K562 (cell line): ENCODE data around the gene RBM28. TPM values are rescaled to one million over a fixed set of nuclear protein-coding genes. Genes with fewer than 3 reads are reported as not detected.

Experiments
- ATAC-seq: fragments of 200-7000 bp; cut with Tn5 transposase; 3 replicates; pipeline ENCODE4 v1.9.1; 2020; ENCODE audit warnings: moderate library complexity
- BruUV-seq: library from RNA; stranded (reverse); fragments of 400-500 nt; replicated peaks from 2 replicates; lab custom pipeline; 2021; lab: Mats Ljungman, UMichigan
- CTCF ChIA-PET: fragments of 300-600 bp; formaldehyde crosslinking; extraction: SDS; loops from one replicate; lab custom pipeline; 2021; ENCODE audit warnings: low intra/inter-chr PET ratio; lab: Yijun Ruan, JAX
- POLR2A ChIA-PET: fragments of 300-600, 350-650 bp; sonication (Branson Sonifier 250); formaldehyde crosslinking; extraction: SDS; loops from one replicate; lab custom pipeline; 2021; ENCODE audit warnings: antibody characterized with exemption, inconsistent platforms; lab: Yijun Ruan, JAX
- DNase-seq, 4 experiments: peaks; one replicate each; pipeline versions ENCODE4 v3.0.0 to v3.0.0-alpha.2; 2011 to 2018; ENCODE audit warnings: low spot score in 3 of 4, mixed read lengths in 3 of 4; ENCODE audit errors: extremely low read depth in 1 of 4
- FAIRE-seq: peaks from 2 replicates; lab custom pipeline; 2011; peaks lifted over from hg19 to GRCh38; lab: Jason Lieb, UNC
- H2AFZ ChIP-seq: 2 replicates; pipeline ENCODE4 v1.6.0; 2011; ENCODE audit warnings: low read depth, low read length, control low read depth, inconsistent platforms
- H3K27ac ChIP-seq: fragments of 200-600 bp; 3 replicates; pipeline ENCODE4 v1.8.0; 2011; ENCODE audit warnings: low read depth, mild to moderate bottlenecking, control low read depth, inconsistent platforms, low read length, moderate library complexity, mixed read lengths; ENCODE audit errors: extremely low read depth
- H3K27me3 ChIP-seq, 2 experiments: fragments of 300-600 bp in 1 of 2; 2 replicates in 1 of 2; 3 replicates in 1 of 2; pipeline versions ENCODE4 v1.6.0 to v1.8.0; 2011; ENCODE audit warnings: inconsistent platforms in 2 of 2, low read length in 2 of 2, mild to moderate bottlenecking in 1 of 2, mixed read lengths in 1 of 2, moderate library complexity in 1 of 2; ENCODE audit not compliant: control insufficient read depth in 2 of 2, insufficient read depth in 2 of 2
- H3K36me3 ChIP-seq: fragments of 300-600 bp; 3 replicates; pipeline ENCODE4 v1.8.0; 2011; ENCODE audit warnings: mild to moderate bottlenecking, low read length, inconsistent platforms; ENCODE audit not compliant: control insufficient read depth, insufficient read depth
- H3K4me1 ChIP-seq, 2 experiments: fragments of 200-600 bp in 1 of 2; replicated peaks in 1 of 2; 2 replicates in 1 of 2; 3 replicates in 1 of 2; pipeline versions ENCODE4 v1.5.1 to v1.8.0; 2011; ENCODE audit warnings: inconsistent platforms in 2 of 2, low read length in 2 of 2, mild to moderate bottlenecking in 1 of 2, mixed read lengths in 1 of 2, moderate library complexity in 1 of 2; ENCODE audit not compliant: control insufficient read depth in 2 of 2, insufficient read depth in 2 of 2
- H3K4me2 ChIP-seq: 2 replicates; pipeline ENCODE4 v1.6.1; 2011; ENCODE audit warnings: low read length, control low read depth, inconsistent platforms, mixed read lengths; ENCODE audit not compliant: insufficient read depth
- H3K4me3 ChIP-seq: fragments of 200-600 bp; sonication (generic), shearing (Covaris generic); 2 replicates; pipeline ENCODE4 v1.5.1; 2016; ENCODE audit warnings: control low read depth, inconsistent platforms
- H3K79me2 ChIP-seq: fragments of 200-600 bp; 3 replicates; pipeline ENCODE4 v1.8.0; 2011; ENCODE audit warnings: low read length, inconsistent platforms; ENCODE audit not compliant: control insufficient read depth, insufficient read depth
- H3K9ac ChIP-seq, 2 experiments: 2 replicates each; pipeline versions ENCODE4 v1.6.0 to v1.6.1; 2011; ENCODE audit warnings: low read depth in 2 of 2, low read length in 2 of 2, control low read depth in 1 of 2, inconsistent platforms in 1 of 2, mild to moderate bottlenecking in 1 of 2, mixed read lengths in 1 of 2; ENCODE audit not compliant: insufficient read depth in 1 of 2
- H3K9me1 ChIP-seq: one replicate; pipeline ENCODE4 v1.6.0; 2011; ENCODE audit warnings: inconsistent platforms, mild to moderate bottlenecking, low read length, moderate library complexity; ENCODE audit not compliant: control insufficient read depth, insufficient read depth
- H3K9me3 ChIP-seq: replicated peaks from 2 replicates; pipeline ENCODE4 v1.5.1; 2011; ENCODE audit warnings: low read depth, low read length, inconsistent platforms; ENCODE audit not compliant: control insufficient read depth, insufficient read depth
- H4K20me1 ChIP-seq: replicated peaks from 2 replicates; pipeline ENCODE4 v1.6.1; 2011; ENCODE audit warnings: low read length, inconsistent platforms, mixed read lengths; ENCODE audit not compliant: control insufficient read depth, insufficient read depth
- DIDO1 ChIP-seq: fragments of 450-650 bp; IDR thresholded peaks from 2 replicates; pipeline ENCODE4 v1.6.1; 2016; ENCODE audit warnings: low read depth, missing biosample characterization, missing genetic modification characterization
- HNRNPK ChIP-seq: fragments of 200-400 bp; formaldehyde crosslinking; IDR thresholded peaks from one replicate; pipeline ENCODE4 v1.6.1; 2018; ENCODE audit warnings: mild to moderate bottlenecking, low read depth, low read length; ENCODE audit not compliant: poor library complexity, severe bottlenecking
- MIER1 ChIP-seq: fragments of 450-650 bp; IDR thresholded peaks from 2 replicates; pipeline ENCODE4 v1.6.1; 2016; ENCODE audit warnings: antibody characterized with exemption, mild to moderate bottlenecking, low read depth
- MXI1 ChIP-seq: IDR thresholded peaks from 2 replicates; pipeline ENCODE4 v1.6.1; 2011; ENCODE audit warnings: low read depth, mild to moderate bottlenecking, improper control_type of control experiment, low read length
- MYBL2 ChIP-seq, 2 experiments: fragments of 450-650 bp in 1 of 2; sonication (generic) in 1 of 2; formaldehyde crosslinking in 1 of 2; IDR thresholded peaks; 2 replicates each; pipeline versions ENCODE4 v1.6.1 to v1.8.1; 2017 to 2022; ENCODE audit warnings: borderline replicate concordance in 1 of 2, inconsistent platforms in 1 of 2, low read depth in 1 of 2, mild to moderate bottlenecking in 1 of 2, missing genetic modification reagents in 1 of 2, moderate library complexity in 1 of 2
- NELFE ChIP-seq: IDR thresholded peaks from 2 replicates; pipeline ENCODE4 v1.6.1; 2011; ENCODE audit warnings: mild to moderate bottlenecking; ENCODE audit not compliant: insufficient read depth, insufficient read length
- NFIC ChIP-seq: fragments of 450-650 bp; IDR thresholded peaks from 2 replicates; pipeline ENCODE4 v1.6.1; 2017; ENCODE audit warnings: mild to moderate bottlenecking, inconsistent platforms
- POLR2G ChIP-seq: fragments of 200-400 bp; formaldehyde crosslinking; IDR thresholded peaks from 2 replicates; pipeline ENCODE4 v1.6.1; 2017; ENCODE audit warnings: low read depth, mild to moderate bottlenecking, antibody characterized with exemption, low read length, moderate library complexity
- SMAD3 ChIP-seq: fragments of 450-650 bp; formaldehyde crosslinking; conservative IDR thresholded peaks from 2 replicates; pipeline ENCODE4 v1.4.0; 2020; ENCODE audit warnings: mild to moderate bottlenecking
- STAG1 ChIP-seq: sonication (generic); formaldehyde crosslinking; IDR thresholded peaks from 2 replicates; pipeline ENCODE4 v1.5.0; 2020; ENCODE audit warnings: missing genetic modification reagents, borderline replicate concordance
- TOE1 ChIP-seq, 2 experiments: fragments of 450-650 bp in 1 of 2; sonication (generic) in 1 of 2; formaldehyde crosslinking in 1 of 2; IDR thresholded peaks; 2 replicates each; pipeline versions ENCODE4 v1.7.1 to v1.8.0; 2016 to 2022; ENCODE audit warnings: borderline replicate concordance in 2 of 2, mild to moderate bottlenecking in 2 of 2, antibody characterized with exemption in 1 of 2, inconsistent platforms in 1 of 2, low read depth in 1 of 2, missing genetic modification reagents in 1 of 2, moderate library complexity in 1 of 2
- ZNF12 ChIP-seq: sonication (generic); formaldehyde crosslinking; IDR thresholded peaks from 2 replicates; pipeline ENCODE4 v1.4.0; 2020; ENCODE audit warnings: mild to moderate bottlenecking, missing genetic modification reagents
- WGBS: fragments of 100-300 bp; shearing (Covaris generic); methylation state at CpG from one replicate; pipeline ENCODE4 v1.1.6; 2016; ENCODE audit warnings: low coverage, mixed read lengths; ENCODE audit not compliant: insufficient coverage; ENCODE audit errors: missing lambda C conversion rate; 5-methylcytosine and 5-hydroxymethylcytosine counted together
- in situ Hi-C: fragments of 300-500 bp; cut with MboI; formaldehyde crosslinking; loops from 4 replicates; pipeline ENCODE4 v1.15.0; 2018; ENCODE audit warnings: inconsistent platforms, mixed read lengths
- intact Hi-C: fragments of 100-400 bp; cut with micrococcal nuclease; formaldehyde crosslinking; loops from 2 replicates; pipeline ENCODE4 v1.14.2; 2022
- polyA plus RNA-seq, 8 experiments: library from polyadenylated mRNA; depleted of rRNA in 4 of 8; stranded (reverse) in 5 of 8; unstranded in 3 of 8; fragments of >200 nt; fragmentation: Nextera tagmentation in 2 of 8; fragmentation: Illumina TruSeq in 1 of 8; extraction: Ambion mirVana in 2 of 8; extraction: Trizol in 1 of 8; gene quantifications; 2 replicates each; pipeline versions ENCODE4 v1.2.1 to v1.2.3, GENCODE V29; 2011 to 2014; ENCODE audit warnings: inconsistent platforms in 1 of 8, missing spikeins in 1 of 8
- total RNA-seq, 7 experiments: library from RNA; depleted of rRNA in 6 of 7; stranded (reverse); fragments of >200 nt in 6 of 7; fragmentation: Illumina TruSeq in 2 of 7; extraction: Trizol in 2 of 7; gene quantifications; 2 replicates each; pipeline versions ENCODE4 v1.2.1 to v1.2.3, GENCODE V29; 2011 to 2021; ENCODE audit warnings: low replicate concordance in 1 of 7
- TF ChIP-seq, protein P1 (sequence below), 2 experiments: fragments of 150-350 bp in 1 of 2; IDR thresholded peaks; 2 replicates each; pipeline ENCODE4 v1.6.1; 2012 to 2016; ENCODE audit warnings: low read depth in 2 of 2, low read length in 2 of 2, mild to moderate bottlenecking in 1 of 2, moderate library complexity in 1 of 2
- TF ChIP-seq, protein P2 (sequence below), 2 experiments: fragments of 450-650 bp; conservative IDR thresholded peaks; 2 replicates each; pipeline ENCODE4 v1.6.1; 2017; ENCODE audit warnings: mild to moderate bottlenecking in 2 of 2, moderate library complexity in 2 of 2
- TF ChIP-seq, protein P3 (sequence below), 2 experiments: fragments of 450-650 bp in 1 of 2; sonication (generic) in 1 of 2; formaldehyde crosslinking in 1 of 2; IDR thresholded peaks in 1 of 2; conservative IDR thresholded peaks in 1 of 2; 2 replicates each; pipeline versions ENCODE4 v1.6.1 to v1.8.1; 2016 to 2023; ENCODE audit warnings: mild to moderate bottlenecking in 2 of 2, moderate library complexity in 2 of 2, inconsistent platforms in 1 of 2, missing genetic modification reagents in 1 of 2

Gene RBM28
- total and polyA plus RNA-seq, 9 of the 15 experiments (the other 6 are each of a cell fraction or from before 2014, with no cell fraction given) = 65.8 to 213 (median 138) TPM

DNA sequence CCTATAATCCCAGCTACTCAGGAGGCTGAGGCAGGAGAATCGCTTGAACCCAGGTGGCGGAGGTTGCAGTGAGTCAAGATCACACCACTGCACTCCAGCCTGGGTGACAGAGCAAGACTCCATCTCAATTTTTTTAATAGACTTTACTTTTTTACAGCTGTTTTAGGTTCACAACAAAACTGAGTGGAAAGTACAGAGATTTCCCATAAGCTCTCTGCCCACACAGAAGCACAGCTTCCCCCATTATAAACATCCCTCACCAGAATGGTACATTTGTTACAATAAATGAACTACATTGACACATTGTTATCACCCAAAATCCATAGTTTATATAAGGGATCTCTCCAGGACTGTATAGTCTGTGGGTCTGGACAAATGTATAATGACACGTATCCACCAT lies 32.4 kb upstream of the RBM28 start:
- H3K79me2 ChIP-seq = no peaks in the 10 kb centered on the region
- H3K27me3 ChIP-seq = peaks cover 0 to 2% of the 10 kb centered on the region in 2 experiments; a peak in 2 of 5 replicates
- no peak overlapping the region for H3K9ac ChIP-seq
- no peaks in the 10 kb centered on the region for H3K36me3 ChIP-seq
- BruUV-seq = no TSS peak
- ATAC-seq (no peak), DNase-seq (no peak), FAIRE-seq (no peak)
- ChIA-PET CTCF (no interaction called here), POLR2A (interaction anchor here (1.3 to 3.5 kb wide), 2 partner anchors 11 to 13 kb away, joined by 3 to 14 read pairs; no protein-coding TSS in a partner anchor)
- no peaks in the 10 kb centered on the region for H3K4me1 ChIP-seq
- H3K4me2 ChIP-seq = no peak overlapping the region
- 47% methylated on average over 2 of the region's 3 CpGs for whole genome bisulfite sequencing
- H3K4me3 ChIP-seq = no peak overlapping the region
- H4K20me1 ChIP-seq = no peaks in the 10 kb centered on the region
- H3K9me3 ChIP-seq = no peaks in the 10 kb centered on the region
- no peaks in the 10 kb centered on the region for H3K9me1 ChIP-seq
- in situ Hi-C loops (no loop called here), intact Hi-C loops (no loop called here)
- H3K27ac ChIP-seq = no peak overlapping the region
- no peak overlapping the region for H2AFZ ChIP-seq
- TF ChIP-seq HNRNPK (no peak), MYBL2 (IDR thresholded peaks at IDR 0.05; ENCODE audit: low read depth) (no peak), MYBL2 (CRISPR knock-in tag; IDR thresholded peaks at IDR 0.05; ENCODE audit: borderline replicate concordance) (no peak), SMAD3 (CRISPR knock-in tag) (no peak), NFIC (no peak), POLR2G (no peak), DIDO1 (tag) (no peak), NELFE (no peak), STAG1 (CRISPR knock-in tag) (no peak), MIER1 (no peak), ZNF12 (CRISPR knock-in tag) (no peak), MXI1 (no peak), TOE1 (IDR thresholded peaks at IDR 0.05; ENCODE audit: borderline replicate concordance) (no peak), TOE1 (CRISPR knock-in tag; IDR thresholded peaks at IDR 0.05; ENCODE audit: borderline replicate concordance, low read depth) (no peak)
- TF ChIP-seq, protein P1, sequence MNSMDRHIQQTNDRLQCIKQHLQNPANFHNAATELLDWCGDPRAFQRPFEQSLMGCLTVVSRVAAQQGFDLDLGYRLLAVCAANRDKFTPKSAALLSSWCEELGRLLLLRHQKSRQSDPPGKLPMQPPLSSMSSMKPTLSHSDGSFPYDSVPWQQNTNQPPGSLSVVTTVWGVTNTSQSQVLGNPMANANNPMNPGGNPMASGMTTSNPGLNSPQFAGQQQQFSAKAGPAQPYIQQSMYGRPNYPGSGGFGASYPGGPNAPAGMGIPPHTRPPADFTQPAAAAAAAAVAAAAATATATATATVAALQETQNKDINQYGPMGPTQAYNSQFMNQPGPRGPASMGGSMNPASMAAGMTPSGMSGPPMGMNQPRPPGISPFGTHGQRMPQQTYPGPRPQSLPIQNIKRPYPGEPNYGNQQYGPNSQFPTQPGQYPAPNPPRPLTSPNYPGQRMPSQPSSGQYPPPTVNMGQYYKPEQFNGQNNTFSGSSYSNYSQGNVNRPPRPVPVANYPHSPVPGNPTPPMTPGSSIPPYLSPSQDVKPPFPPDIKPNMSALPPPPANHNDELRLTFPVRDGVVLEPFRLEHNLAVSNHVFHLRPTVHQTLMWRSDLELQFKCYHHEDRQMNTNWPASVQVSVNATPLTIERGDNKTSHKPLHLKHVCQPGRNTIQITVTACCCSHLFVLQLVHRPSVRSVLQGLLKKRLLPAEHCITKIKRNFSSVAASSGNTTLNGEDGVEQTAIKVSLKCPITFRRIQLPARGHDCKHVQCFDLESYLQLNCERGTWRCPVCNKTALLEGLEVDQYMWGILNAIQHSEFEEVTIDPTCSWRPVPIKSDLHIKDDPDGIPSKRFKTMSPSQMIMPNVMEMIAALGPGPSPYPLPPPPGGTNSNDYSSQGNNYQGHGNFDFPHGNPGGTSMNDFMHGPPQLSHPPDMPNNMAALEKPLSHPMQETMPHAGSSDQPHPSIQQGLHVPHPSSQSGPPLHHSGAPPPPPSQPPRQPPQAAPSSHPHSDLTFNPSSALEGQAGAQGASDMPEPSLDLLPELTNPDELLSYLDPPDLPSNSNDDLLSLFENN (IDR thresholded peaks at IDR 0.05; ENCODE audit: low read depth in 2 of 2, low read length in 2 of 2) = no peak
- TF ChIP-seq, protein P2, sequence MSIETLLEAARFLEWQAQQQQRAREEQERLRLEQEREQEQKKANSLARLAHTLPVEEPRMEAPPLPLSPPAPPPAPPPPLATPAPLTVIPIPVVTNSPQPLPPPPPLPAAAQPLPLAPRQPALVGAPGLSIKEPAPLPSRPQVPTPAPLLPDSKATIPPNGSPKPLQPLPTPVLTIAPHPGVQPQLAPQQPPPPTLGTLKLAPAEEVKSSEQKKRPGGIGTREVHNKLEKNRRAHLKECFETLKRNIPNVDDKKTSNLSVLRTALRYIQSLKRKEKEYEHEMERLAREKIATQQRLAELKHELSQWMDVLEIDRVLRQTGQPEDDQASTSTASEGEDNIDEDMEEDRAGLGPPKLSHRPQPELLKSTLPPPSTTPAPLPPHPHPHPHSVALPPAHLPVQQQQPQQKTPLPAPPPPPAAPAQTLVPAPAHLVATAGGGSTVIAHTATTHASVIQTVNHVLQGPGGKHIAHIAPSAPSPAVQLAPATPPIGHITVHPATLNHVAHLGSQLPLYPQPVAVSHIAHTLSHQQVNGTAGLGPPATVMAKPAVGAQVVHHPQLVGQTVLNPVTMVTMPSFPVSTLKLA (conservative IDR thresholded peaks at IDR 0.05) = no peak
- TF ChIP-seq, protein P3, sequence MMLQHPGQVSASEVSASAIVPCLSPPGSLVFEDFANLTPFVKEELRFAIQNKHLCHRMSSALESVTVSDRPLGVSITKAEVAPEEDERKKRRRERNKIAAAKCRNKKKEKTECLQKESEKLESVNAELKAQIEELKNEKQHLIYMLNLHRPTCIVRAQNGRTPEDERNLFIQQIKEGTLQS (IDR thresholded peaks at IDR 0.05) = no peak
- TF ChIP-seq, protein P3 (CRISPR knock-in tag; conservative IDR thresholded peaks at IDR 0.05) = no peak
